ENCODE results near the gene HOXB8.
A peak's percentile ranks its signal among the peaks of the same experiment; 100 is the strongest.

Gene HOXB8

DNA sequence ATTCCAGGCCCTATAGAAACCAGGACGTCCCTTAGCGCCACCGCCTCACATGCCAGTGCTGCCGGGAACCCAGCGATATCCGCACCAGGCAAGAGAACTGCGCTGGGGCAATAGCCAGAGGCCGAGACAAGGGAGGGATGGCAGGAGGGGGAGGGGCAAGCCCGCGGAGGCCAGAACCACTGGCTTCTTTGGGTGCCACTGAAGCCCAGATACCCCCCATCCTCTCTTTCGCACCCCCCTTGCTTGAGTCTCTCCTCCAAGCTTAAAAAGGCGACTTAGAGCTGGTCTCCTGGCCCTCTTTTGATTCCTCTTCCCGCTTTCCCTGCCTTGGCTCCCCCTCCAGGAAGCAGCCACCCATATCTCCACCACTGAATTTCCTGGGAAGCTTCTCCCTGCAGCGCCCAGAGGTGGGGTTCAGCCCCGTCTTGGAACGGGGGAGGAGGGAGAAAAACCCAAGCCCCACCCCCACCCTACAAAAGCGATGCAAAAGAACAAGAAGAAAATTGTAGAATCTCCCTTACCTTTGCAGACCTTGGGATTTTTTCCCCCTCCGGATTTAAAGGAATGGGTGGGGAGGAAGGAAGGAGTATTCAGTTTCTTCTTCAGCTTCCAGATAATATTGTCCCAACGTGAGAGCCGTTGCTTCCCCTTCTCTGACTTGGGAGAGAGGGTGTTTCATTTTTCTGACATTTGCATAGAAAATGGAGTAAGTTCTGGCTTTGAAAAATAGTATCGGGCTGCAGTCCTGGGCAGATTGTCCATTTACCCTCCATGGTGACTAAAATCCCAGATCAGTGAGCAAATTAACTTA, 10.9 kb downstream of the HOXB8 start:
- H3K4me2 ChIP-seq (ENCODE audit: low read length): peak overlapping the region; percentile 41
- peak overlapping the region; percentile 45 for H3K4me3 ChIP-seq (ENCODE audit: low read length)
- peaks cover 25% of the 10 kb centered on the region for H3K4me1 ChIP-seq (ENCODE audit: low read length)
- peak overlapping the region; percentile 64; the same call in 1 of the 2 replicates for H2AFZ ChIP-seq (ENCODE audit: low read depth, low read length)
- TF ChIP-seq, protein P1, sequence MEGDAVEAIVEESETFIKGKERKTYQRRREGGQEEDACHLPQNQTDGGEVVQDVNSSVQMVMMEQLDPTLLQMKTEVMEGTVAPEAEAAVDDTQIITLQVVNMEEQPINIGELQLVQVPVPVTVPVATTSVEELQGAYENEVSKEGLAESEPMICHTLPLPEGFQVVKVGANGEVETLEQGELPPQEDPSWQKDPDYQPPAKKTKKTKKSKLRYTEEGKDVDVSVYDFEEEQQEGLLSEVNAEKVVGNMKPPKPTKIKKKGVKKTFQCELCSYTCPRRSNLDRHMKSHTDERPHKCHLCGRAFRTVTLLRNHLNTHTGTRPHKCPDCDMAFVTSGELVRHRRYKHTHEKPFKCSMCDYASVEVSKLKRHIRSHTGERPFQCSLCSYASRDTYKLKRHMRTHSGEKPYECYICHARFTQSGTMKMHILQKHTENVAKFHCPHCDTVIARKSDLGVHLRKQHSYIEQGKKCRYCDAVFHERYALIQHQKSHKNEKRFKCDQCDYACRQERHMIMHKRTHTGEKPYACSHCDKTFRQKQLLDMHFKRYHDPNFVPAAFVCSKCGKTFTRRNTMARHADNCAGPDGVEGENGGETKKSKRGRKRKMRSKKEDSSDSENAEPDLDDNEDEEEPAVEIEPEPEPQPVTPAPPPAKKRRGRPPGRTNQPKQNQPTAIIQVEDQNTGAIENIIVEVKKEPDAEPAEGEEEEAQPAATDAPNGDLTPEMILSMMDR (IDR thresholded peaks at IDR 0.05; ENCODE audit: low read depth, low read length): no peak
- TF ChIP-seq EZH2phosphoT487 (IDR thresholded peaks at IDR 0.05; ENCODE audit: low read depth): no peak
- H3K27ac ChIP-seq (ENCODE audit: low read length): no peak overlapping the region
- H3K79me2 ChIP-seq (ENCODE audit: low read length): no peaks in the 10 kb centered on the region
- peaks cover 12% of the 10 kb centered on the region for H3K27me3 ChIP-seq (ENCODE audit: low read depth, low read length)
- no peaks in the 10 kb centered on the region for H4K20me1 ChIP-seq (ENCODE audit: insufficient read depth, low read length)
- H3K36me3 ChIP-seq (replicated peaks; ENCODE audit: low read depth, low read length): no peaks in the 10 kb centered on the region
- 0 out of 2 replicates have a peak overlapping the region, but pooled peaks have one; percentile 9 for H3K9ac ChIP-seq (ENCODE audit: low read length)
- H3K9me3 ChIP-seq (ENCODE audit: insufficient read depth, low read length): no peaks in the 10 kb centered on the region

DNA sequence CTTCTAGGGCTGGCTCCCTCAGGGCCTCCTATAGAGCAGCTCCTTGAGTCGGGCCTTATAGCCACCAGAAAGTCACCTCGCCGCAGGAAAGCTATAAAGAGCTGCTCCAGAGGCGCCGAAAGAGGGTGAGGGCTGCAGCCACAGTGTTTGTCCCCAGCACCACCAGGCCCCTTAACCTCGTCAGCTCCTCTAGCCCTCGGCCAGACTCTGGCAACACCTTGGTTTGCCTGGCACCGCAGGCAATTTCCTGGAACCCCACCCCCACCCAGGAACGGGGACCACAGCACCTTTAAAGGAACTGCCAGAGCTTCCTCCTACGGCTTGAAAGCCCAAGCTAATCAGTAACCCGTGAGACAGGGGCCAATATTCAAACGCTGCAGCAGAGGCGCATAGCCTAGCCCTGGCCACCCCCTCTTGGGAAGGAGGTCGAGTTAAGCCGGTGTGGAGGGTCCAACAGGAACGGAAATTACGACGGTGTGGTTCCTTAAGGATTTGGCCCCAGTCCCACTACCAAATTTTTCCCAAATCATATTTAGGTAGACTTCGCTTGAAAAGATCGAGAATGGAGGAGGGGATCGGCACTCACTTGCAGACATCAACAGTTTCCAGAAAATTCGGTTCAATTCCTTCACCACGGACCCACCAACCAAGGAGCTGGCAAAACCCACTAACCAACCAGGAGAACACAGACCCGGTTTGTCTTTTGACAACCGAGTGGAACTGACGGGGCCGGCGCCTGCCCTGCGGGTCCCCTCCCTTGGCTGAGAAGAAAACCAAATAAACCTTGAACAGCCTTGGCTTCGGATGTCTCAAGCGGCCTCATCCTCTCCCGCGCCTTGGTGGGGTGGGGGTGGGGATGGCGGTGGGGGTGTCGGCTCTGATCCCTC, 13.3 kb downstream of the HOXB8 start:
- Histone ChIP-seq H2AFZ (ENCODE audit: low read depth, low read length) (peak overlapping the region; percentile 70; the same call in 1 of the 2 replicates), H3K4me1 (ENCODE audit: low read length) (peaks cover 29% of the 10 kb centered on the region), H3K27ac (ENCODE audit: low read length) (no peak overlapping the region), H3K4me3 (ENCODE audit: low read length) (peak overlapping the region; percentile 81), H3K27me3 (ENCODE audit: low read depth, low read length) (peaks cover 21% of the 10 kb centered on the region), H3K9me3 (ENCODE audit: insufficient read depth, low read length) (no peaks in the 10 kb centered on the region), H4K20me1 (ENCODE audit: insufficient read depth, low read length) (no peaks in the 10 kb centered on the region), H3K79me2 (ENCODE audit: low read length) (peaks cover 6% of the 10 kb centered on the region; the same call in 1 of the 2 replicates), H3K4me2 (ENCODE audit: low read length) (peak overlapping the region; percentile 96), H3K36me3 (replicated peaks; ENCODE audit: low read depth, low read length) (no peaks in the 10 kb centered on the region), H3K9ac (ENCODE audit: low read length) (peak overlapping the region; percentile 58)
- TF ChIP-seq EZH2phosphoT487 (IDR thresholded peaks at IDR 0.05; ENCODE audit: low read depth): no peak
- TF ChIP-seq, protein P1 (IDR thresholded peaks at IDR 0.05; ENCODE audit: low read depth, low read length): no peak

DNA sequence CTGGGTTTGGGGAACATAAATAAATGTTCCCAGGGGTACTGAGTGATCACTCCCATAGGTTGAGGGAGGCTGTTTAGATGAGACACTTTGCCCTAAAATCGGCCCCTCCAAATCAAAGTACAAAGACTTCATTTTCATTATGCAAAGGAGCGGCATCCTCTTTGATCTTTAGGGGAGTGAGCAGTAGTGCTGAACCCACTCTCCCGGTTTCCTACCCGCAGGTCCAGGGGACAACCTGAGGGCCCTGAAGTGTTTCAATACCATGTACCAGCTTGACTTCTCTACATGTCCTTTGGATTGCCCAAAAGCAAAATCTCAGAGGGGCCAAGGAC, 13.9 kb downstream of the HOXB8 start:
- peak overlapping the region; percentile 58 for H3K9ac ChIP-seq (ENCODE audit: low read length)

More for the DNA sequence above, 13.9 kb downstream of the HOXB8 start:
- H3K9me3 ChIP-seq (ENCODE audit: insufficient read depth, low read length): no peaks in the 10 kb centered on the region
- H3K4me3 ChIP-seq (ENCODE audit: low read length): peak overlapping the region; percentile 81
- peaks cover 7% of the 10 kb centered on the region; the same call in 1 of the 2 replicates for H3K79me2 ChIP-seq (ENCODE audit: low read length)
- H3K4me2 ChIP-seq (ENCODE audit: low read length): peak overlapping the region; percentile 96
- no peak overlapping the region for H3K27ac ChIP-seq (ENCODE audit: low read length)
- peaks cover 21% of the 10 kb centered on the region for H3K27me3 ChIP-seq (ENCODE audit: low read depth, low read length)
- TF ChIP-seq, protein P1 (IDR thresholded peaks at IDR 0.05; ENCODE audit: low read depth, low read length): no peak
- TF ChIP-seq EZH2phosphoT487 (IDR thresholded peaks at IDR 0.05; ENCODE audit: low read depth): no peak
- H2AFZ ChIP-seq (ENCODE audit: low read depth, low read length): 0 out of 2 replicates have a peak overlapping the region, but pooled peaks have one; percentile 70
- H4K20me1 ChIP-seq (ENCODE audit: insufficient read depth, low read length): no peaks in the 10 kb centered on the region
- no peaks in the 10 kb centered on the region for H3K36me3 ChIP-seq (replicated peaks; ENCODE audit: low read depth, low read length)
- H3K4me1 ChIP-seq (ENCODE audit: low read length): peaks cover 31% of the 10 kb centered on the region

Measured in OCI-LY3 (cell line).